GM12892 (cell line): ENCODE results near the gene ZMIZ1.

Source experiments
- DNase-seq: peaks from one replicate; pipeline ENCODE4 v3.0.0; 2011; ENCODE audit not compliant: insufficient read length
- FAIRE-seq: peaks from 2 replicates; lab custom pipeline; 2011; peaks lifted over from hg19 to GRCh38; lab: Jason Lieb, UNC
- POLR2A ChIP-seq: IDR thresholded peaks from 2 replicates; pipeline ENCODE4 v1.6.1; 2011; ENCODE audit warnings: low read depth, low read length, control low read depth
- POLR2AphosphoS5 ChIP-seq: IDR thresholded peaks from 2 replicates; pipeline ENCODE4 v1.6.1; 2011; ENCODE audit warnings: low read depth, low read length, control low read depth
- TAF1 ChIP-seq: IDR thresholded peaks from 2 replicates; pipeline ENCODE4 v1.6.1; 2011; ENCODE audit warnings: low read depth, mild to moderate bottlenecking, control low read depth, low read length, borderline replicate concordance

The ZMIZ1 gene

DNA sequence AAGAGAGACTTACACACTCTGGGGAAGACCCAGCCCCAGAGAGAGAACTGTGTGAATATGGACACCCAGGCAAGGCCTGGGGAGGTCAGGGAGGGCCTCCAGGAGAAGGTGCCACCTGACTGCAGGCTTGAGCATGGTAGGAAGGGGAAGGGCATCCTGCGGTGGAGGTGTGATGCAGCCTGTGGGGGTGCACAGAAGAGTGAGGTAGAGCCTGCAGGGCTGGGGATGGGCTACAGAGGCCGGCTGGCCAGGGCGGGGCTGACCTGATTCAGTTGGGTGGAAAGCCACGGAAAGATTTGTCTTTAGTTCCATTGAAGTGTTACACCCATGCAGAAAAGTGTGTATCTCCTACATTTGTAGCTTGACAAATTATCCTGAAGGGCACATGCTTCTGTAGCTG lies 47.6 kb downstream of the ZMIZ1 start:
- no peak for DNase-seq
- TF ChIP-seq POLR2A = no peak
- no peak for TF ChIP-seq POLR2AphosphoS5
- no peak for TF ChIP-seq TAF1
- no peak for FAIRE-seq

DNA sequence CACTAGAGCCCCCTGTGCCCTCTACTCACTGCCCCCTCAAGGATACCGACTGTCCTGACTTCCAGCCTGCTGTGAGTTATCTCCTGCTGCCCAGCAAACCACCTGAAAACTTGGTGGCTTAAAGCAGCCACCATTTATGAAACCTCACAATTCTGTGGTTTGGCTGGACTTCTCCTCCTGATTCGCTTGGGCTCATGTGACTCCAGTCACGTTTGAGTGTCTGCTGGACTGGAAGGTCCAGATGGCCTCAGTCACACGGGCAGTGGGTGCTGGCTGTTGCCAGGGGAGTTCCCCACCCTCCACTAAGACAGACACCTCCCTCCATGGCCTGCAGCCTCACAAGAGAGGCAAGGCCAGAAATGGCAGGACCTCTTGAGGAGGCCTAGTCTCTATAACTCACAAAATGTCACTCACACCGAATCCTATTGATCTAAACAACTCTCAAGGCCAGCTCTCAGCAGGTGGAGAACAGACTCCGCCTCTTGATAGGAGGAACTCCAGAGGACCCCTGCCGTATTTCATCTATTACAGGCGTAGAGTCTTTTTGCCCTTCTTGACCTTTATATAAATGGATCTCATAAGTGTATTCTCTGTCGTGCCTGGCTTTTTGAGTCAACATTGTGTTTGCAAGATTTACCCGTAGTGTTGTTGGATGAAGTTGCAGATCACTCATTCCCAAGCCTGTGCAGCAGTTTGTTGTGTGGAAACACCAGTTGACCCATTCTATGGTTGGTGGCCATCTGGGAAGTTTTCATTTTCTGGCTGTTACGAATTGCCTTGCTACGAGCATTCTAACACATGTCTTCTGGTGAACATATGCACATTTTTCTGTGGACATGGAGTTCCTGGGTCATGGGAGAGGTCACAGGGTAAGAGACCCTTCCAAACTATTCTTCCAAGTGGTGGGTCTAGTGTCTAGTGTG lies 48.3 kb downstream of the ZMIZ1 start:
- no peak for TF ChIP-seq POLR2A
- no peak for TF ChIP-seq TAF1
- no peak for TF ChIP-seq POLR2AphosphoS5
- DNase-seq (no peak), FAIRE-seq (peak; percentile 94)

DNA sequence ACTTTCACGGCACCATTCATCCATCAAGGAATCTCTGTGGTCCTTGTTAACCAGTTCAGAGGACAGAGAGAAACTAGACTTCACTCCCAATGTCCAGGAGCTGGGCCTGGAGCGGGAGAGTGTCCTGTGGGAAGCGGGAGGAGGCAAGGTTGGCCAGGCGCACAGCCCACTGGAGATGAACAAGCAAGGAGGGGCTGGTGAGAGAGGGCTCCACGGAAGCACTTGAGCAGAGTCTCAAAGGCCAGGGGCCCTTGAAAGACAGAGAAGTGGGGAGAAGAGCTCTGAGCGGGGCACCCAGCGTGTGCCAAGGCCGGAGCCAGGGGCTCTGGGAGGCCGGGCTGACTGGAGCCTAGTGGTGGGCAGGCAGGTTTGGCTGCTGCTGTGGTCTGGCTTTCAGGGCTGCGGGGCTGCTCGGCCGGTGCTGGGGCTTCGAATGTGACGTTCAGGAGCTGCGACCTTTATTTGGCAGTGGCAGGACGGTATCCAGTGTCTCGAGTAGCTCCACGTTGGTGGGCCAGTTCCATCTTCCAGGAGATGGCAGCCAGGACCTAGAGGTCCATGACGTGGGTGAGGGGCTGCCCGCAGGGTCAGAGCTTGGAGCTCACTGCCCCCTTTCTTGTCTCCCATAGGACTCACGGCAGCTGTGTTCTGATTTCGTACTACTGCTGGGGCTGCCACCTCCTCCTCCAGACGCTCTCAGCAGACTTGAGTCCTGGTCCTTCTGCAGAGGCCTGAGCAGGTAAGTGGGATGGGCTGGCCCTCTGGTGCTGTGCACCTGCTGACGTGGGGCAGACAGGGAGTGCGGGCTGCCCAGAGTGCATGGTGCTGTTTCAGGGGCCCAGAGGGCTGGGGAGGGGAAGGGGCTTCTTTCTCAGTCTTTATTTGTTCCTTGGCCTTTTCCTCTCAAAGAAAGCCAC lies 49.8 kb downstream of the ZMIZ1 start:
- DNase-seq = no peak
- no peak for TF ChIP-seq POLR2A
- no peak for FAIRE-seq

DNA sequence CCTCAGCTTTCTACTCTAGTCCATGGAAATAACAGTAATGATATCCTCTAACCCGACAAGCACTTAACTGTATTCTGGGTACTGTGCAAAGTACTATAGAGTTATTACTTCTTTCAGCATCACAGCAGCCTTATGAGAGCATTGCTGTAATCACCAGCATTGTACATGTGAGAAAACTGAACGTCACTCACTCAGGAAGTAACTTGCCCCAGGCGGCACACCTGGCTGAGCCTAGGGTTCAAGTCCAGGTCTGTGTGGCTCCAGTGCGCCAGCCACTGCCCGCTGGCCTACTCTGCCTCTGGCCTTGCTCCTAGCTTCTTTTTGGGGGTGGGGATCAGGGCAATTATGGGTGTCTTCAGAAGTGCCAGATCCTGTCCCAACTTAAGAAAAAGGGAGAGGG lies 50.5 kb downstream of the ZMIZ1 start:
- TF ChIP-seq POLR2AphosphoS5 = no peak
- TF ChIP-seq POLR2A = no peak
- no peak for TF ChIP-seq TAF1
- no peak for FAIRE-seq
- no peak for DNase-seq

DNA sequence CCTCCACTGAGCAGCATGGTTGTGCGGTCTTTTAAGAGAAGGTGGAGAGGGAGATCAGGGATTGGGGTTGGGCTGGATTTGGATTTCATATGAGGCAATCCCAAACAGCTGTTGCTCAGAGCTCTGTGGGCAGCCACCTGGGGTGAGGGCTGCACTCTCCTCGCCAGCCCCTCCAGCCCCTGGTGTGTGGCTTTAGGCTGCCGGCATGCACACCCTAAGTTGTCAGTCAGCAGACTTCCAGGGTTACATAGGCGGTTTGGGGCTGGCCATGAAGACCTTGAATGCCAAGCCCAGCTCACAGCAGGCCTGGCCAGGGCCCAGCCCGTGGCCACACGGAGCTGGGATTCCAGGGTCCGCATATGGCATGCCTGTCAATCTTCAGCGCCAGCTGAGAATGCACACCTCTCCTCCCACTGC lies 54.8 kb downstream of the ZMIZ1 start:
- FAIRE-seq (no peak), DNase-seq (no peak)
- no peak for TF ChIP-seq TAF1
- no peak for TF ChIP-seq POLR2AphosphoS5
- no peak for TF ChIP-seq POLR2A

DNA sequence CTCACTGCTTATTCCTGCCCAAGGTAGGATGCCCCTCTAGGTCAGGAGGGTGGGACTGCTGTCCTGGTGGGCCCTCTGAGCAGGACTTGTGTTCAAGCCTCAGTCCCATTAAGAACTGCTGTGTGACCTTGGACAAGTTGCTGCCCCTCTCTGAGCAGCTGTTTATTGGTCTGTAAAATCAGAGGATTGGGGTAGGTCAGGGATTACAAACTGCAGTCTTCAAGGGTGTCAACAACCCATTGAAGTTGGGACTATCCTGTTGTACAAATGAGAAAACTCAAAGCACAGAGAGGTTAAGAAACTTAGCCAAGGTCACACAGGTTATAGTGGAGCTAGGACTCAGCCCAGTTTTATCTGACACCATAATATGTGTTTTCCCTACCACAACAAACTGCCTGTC lies 55.3 kb downstream of the ZMIZ1 start:
- FAIRE-seq = no peak
- DNase-seq = no peak
- TF ChIP-seq POLR2AphosphoS5 (no peak), TAF1 (no peak), POLR2A (no peak)

DNA sequence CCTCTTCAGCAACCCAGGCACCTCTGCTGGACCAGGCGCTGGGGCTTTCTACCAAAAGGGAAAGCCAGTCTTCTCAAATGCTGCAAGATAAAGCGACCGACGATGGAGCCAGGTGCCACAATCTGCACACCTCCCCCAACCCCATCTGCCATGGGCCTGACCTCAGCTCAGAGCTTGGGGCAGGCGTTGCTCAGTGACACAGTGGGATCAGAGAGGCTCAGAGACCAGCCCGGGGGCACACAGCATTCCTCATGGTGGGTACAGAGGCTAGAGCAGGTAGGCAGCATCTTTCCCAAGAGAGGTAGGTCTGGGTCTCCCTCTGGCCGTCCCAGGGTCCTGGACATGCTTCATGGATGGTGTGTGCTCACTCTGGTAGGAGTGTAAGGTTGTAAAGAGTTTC lies 56.3 kb downstream of the ZMIZ1 start:
- no peak for FAIRE-seq

DNA sequence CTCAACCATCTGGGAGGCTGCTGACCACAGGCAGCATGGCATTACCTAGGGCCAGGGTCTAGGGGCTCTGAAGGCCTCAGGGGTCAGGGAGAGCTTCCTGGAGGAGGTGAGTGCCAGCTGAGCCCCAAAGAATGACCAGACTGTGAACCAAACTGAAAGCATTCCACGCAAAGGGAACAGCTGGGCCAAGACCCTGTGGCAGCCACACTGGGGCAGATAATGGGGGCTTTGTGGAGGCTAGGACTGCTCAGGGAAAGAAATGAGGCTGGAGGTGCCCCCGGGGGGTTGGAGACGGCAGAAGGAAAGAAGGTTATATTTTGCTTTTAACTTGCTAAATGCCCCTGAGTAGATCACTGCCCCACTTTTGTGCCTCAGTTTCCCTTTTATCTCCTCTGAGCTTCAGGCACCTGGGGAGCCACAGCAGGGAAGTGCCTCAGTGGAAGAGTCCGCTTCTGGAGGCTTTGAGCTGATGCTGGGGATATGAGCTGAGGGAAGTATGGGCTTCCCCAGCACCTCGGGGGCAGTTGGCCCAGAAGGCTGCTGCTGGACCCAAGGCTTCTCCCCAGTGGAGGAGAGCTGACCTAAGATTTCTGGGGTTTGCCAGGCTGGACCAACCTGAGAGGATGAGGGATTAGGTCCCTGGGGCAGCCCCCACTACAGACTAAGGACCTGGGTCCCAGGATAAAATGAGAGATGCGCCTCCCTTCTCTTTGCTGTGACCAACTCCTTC lies 57.8 kb downstream of the ZMIZ1 start:
- TF ChIP-seq POLR2A (no peak), POLR2AphosphoS5 (no peak), TAF1 (no peak)
- DNase-seq (no peak), FAIRE-seq (no peak)

More for the DNA sequence above, 56.3 kb downstream of the ZMIZ1 start:
- no peak for TF ChIP-seq TAF1
- no peak for TF ChIP-seq POLR2AphosphoS5
- no peak for TF ChIP-seq POLR2A
- DNase-seq = no peak

DNA sequence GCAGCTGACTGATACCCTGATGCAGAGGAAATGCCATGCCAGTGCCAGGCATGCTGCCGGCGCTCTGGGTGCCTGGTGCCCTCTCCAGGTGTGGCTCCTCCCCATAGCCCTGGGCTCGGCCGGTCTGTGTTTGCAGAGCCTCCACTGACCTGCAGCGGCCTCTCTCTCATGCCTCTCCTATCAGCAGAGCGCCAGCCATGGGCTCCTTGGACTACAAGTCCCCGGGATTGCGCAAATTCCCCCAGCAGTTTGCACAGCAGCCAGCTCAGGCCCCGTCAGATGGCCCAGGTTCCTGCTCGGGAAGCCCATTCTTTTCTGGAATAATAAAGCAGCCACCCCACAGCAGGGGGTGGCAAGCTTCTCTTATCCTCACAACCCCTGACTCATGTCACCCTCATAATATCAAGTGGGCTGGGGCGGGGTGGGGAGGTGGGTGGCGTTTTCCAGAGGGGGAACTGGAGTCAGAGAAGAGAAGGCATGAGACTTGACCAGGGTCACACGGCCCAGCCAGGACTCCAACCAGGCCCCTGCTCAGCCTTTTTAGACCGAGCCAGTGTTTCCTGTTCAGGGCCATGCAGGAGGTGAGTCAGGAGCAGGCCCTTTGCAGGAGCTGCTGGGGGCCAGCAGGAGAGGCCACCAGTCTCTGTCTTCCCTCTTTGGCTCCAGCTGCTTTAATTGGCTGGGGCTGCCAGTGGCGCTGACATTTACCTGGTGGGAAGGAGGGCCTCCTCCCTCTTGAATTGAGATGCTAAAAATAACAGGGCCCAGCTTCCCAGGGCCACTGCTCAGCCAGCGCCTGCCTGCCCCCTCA lies 58.6 kb downstream of the ZMIZ1 start:
- DNase-seq (no peak), FAIRE-seq (no peak)
- TF ChIP-seq TAF1 (no peak), POLR2A (no peak), POLR2AphosphoS5 (no peak)

DNA sequence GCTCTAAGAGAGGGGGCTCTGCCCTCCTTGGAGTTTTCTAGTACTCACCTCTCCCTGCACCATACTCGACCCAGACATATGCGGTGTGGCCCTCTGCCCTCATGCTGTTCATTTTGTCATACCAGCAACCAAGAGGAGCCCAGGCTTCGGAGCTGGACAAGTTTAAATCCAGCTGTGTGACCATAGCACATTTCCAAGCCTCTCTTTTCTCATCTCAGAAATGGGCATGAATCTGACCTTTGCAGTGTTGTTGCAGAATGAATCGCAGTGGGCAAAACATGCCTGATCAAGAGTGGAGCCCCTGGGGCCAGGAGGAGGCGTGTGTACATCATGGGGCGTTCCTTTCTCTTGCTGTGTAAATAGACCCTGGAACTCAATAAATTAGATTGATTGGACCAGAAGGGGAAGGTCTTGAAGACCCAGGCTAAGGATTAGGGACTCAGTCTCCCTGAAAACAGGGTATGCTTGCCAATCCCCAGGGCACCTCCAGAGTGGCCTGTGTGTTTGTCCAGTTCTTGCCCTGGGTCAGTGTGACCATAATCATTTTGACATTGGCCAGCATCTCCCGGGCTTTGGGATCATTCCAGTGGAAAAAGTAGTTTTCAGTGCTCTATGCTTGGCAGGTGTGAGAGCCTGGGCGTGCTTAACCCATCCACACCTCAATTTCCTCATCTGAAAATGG lies 59.6 kb downstream of the ZMIZ1 start:
- no peak for TF ChIP-seq POLR2A
- TF ChIP-seq POLR2AphosphoS5 = no peak
- no peak for TF ChIP-seq TAF1
- DNase-seq (no peak), FAIRE-seq (no peak)
